ENCODE measurements around the gene WFS1. TPM values are rescaled to one million over a fixed set of nuclear protein-coding genes. Genes with fewer than 3 reads are reported as not detected.

The WFS1 gene
- total and polyA plus RNA-seq, 2 of the 4 experiments (the other 2 are of a cell fraction) = 9.7 to 42.4 TPM

DNA sequence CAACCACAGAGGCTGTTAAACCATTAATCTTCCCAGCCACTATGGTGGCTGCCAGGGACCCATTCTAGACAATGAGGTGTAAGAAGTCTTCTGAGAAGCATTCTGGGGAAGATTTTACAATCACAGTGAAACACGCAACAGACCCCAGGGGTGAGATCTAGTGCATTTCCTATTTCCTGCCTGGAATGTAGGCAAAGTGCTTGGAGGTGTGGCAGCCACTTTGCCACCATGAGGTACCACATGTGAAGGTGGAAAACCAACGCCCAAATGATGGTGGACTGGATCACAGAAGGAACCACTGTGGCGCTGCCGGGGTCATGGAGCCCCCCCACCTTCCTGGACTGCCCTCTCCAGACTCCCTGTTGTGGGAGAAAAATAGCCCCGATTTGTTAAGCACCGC, 61.8 kb downstream of the WFS1 start:
- intact Hi-C loops (cut with micrococcal nuclease) = loop anchor here (5.0 kb wide), 1 partner anchor 751 kb away; no protein-coding TSS in a partner anchor
- no CpG with 5 or more reads among the region's 6 CpGs for WGBS, 2 experiments (ENCODE audit: extremely low coverage in 2 of 2, insufficient read length in 1 of 2)
- POLR2A ChIA-PET (ENCODE audit: unreplicated experiment) = no interaction called here

More for the DNA sequence above, 61.8 kb downstream of the WFS1 start:
- no peaks in the 10 kb centered on the region; the same call in 1 of the 2 replicates for H4K20me1 ChIP-seq (ENCODE audit: insufficient read depth, low read length)
- no peak overlapping the region for H3K14ac ChIP-seq (replicated peaks; ENCODE audit: low read depth, low read length)
- in situ Hi-C loops (cut with MboI; ENCODE audit: low sequenced_read_pairs) (no loop called here), dilution Hi-C loops (cut with HindIII; ENCODE audit: low sequenced_read_pairs, unreplicated experiment) (no loop called here)
- H3K79me1 ChIP-seq (ENCODE audit: low read depth in 1 of 2, low read length in 2 of 2) = no peaks in the 10 kb centered on the region
- no peak overlapping the region for H2AFZ ChIP-seq (replicated peaks; ENCODE audit: low read length, poor library complexity)
- no peak overlapping the region for H3K23ac ChIP-seq (ENCODE audit: low read depth, low read length)
- H3K4ac ChIP-seq (ENCODE audit: low read depth, low read length) = no peak overlapping the region
- TF ChIP-seq CHD1 (IDR thresholded peaks at IDR 0.05; ENCODE audit: low read depth, low read length) (no peak), FOS (IDR thresholded peaks at IDR 0.05; ENCODE audit: low read depth, low read length) (no peak), RAD21 (IDR thresholded peaks at IDR 0.05; ENCODE audit: low read length) (no peak), BHLHE40 (IDR thresholded peaks at IDR 0.05; ENCODE audit: low read depth, low read length) (no peak), SMC3 (IDR thresholded peaks at IDR 0.05; ENCODE audit: low read depth, low read length) (no peak), MAFK (IDR thresholded peaks at IDR 0.05; ENCODE audit: low read depth, low read length) (no peak), RCOR1 (IDR thresholded peaks at IDR 0.05; ENCODE audit: insufficient replicate concordance, low read length) (no peak), CEBPB (IDR thresholded peaks at IDR 0.05; ENCODE audit: low read depth, low read length) (no peak), RFX5 (IDR thresholded peaks at IDR 0.05; ENCODE audit: low read depth, low read length) (no peak)
- TF ChIP-seq, protein P1, sequence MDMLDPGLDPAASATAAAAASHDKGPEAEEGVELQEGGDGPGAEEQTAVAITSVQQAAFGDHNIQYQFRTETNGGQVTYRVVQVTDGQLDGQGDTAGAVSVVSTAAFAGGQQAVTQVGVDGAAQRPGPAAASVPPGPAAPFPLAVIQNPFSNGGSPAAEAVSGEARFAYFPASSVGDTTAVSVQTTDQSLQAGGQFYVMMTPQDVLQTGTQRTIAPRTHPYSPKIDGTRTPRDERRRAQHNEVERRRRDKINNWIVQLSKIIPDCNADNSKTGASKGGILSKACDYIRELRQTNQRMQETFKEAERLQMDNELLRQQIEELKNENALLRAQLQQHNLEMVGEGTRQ (IDR thresholded peaks at IDR 0.05; ENCODE audit: low read depth, low read length) = no peak
- TF ChIP-seq, protein P2, sequence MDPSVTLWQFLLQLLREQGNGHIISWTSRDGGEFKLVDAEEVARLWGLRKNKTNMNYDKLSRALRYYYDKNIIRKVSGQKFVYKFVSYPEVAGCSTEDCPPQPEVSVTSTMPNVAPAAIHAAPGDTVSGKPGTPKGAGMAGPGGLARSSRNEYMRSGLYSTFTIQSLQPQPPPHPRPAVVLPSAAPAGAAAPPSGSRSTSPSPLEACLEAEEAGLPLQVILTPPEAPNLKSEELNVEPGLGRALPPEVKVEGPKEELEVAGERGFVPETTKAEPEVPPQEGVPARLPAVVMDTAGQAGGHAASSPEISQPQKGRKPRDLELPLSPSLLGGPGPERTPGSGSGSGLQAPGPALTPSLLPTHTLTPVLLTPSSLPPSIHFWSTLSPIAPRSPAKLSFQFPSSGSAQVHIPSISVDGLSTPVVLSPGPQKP (IDR thresholded peaks at IDR 0.05; ENCODE audit: borderline replicate concordance, low read depth, low read length) = no peak
- TF ChIP-seq, protein P3, sequence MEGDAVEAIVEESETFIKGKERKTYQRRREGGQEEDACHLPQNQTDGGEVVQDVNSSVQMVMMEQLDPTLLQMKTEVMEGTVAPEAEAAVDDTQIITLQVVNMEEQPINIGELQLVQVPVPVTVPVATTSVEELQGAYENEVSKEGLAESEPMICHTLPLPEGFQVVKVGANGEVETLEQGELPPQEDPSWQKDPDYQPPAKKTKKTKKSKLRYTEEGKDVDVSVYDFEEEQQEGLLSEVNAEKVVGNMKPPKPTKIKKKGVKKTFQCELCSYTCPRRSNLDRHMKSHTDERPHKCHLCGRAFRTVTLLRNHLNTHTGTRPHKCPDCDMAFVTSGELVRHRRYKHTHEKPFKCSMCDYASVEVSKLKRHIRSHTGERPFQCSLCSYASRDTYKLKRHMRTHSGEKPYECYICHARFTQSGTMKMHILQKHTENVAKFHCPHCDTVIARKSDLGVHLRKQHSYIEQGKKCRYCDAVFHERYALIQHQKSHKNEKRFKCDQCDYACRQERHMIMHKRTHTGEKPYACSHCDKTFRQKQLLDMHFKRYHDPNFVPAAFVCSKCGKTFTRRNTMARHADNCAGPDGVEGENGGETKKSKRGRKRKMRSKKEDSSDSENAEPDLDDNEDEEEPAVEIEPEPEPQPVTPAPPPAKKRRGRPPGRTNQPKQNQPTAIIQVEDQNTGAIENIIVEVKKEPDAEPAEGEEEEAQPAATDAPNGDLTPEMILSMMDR (conservative IDR thresholded peaks at IDR 0.05; ENCODE audit: low read depth, low read length) = no peak
- peaks cover 16% of the 10 kb centered on the region for H3K27me3 ChIP-seq (ENCODE audit: control insufficient read depth, insufficient read depth, low read length)
- H3K4me3 ChIP-seq (ENCODE audit: insufficient read depth, low read depth, low read length) = no peak overlapping the region
- DNase-seq (no peak), ATAC-seq (ENCODE audit: low read depth) (no peak)
- no peak overlapping the region for H3K18ac ChIP-seq (ENCODE audit: low read depth, low read length)
- H2AK5ac ChIP-seq (ENCODE audit: low read depth, low read length) = no peak overlapping the region
- no peak overlapping the region for H3K27ac ChIP-seq (ENCODE audit: insufficient read depth, low read length)
- H3K9me3 ChIP-seq (ENCODE audit: control insufficient read depth, insufficient read depth, low read length) = peaks cover 3% of the 10 kb centered on the region; the same call in 1 of the 2 replicates
- no peak overlapping the region for H2BK20ac ChIP-seq (ENCODE audit: low read depth, low read length)
- H2BK5ac ChIP-seq (ENCODE audit: low read depth, low read length, poor library complexity, severe bottlenecking) = no peak overlapping the region
- H4K8ac ChIP-seq (ENCODE audit: low read depth in 2 of 2, low read length in 2 of 2) = no peak overlapping the region
- no TSS peak for BruUV-seq (replicated peaks)
- H3K56ac ChIP-seq (ENCODE audit: extremely low read depth, insufficient read depth, low read length) = no peak overlapping the region
- H3K9me1 ChIP-seq (ENCODE audit: insufficient read depth, low read length) = no peaks in the 10 kb centered on the region
- no peak overlapping the region for H3K9ac ChIP-seq (ENCODE audit: low read depth, low read length)
- no peaks in the 10 kb centered on the region for H3K36me3 ChIP-seq (ENCODE audit: control insufficient read depth, insufficient read depth, low read length)
- no peak overlapping the region for H2BK120ac ChIP-seq (ENCODE audit: low read depth, low read length)
- H3K4me2 ChIP-seq (ENCODE audit: low read depth, low read length) = no peak overlapping the region
- CTCF ChIA-PET = interaction anchor here (0.7 to 4.2 kb wide), 11 partner anchors 9 to 553 kb away, joined by 3 to 43 read pairs (median 4); no protein-coding TSS in a partner anchor
- no peaks in the 10 kb centered on the region for H3K4me1 ChIP-seq (ENCODE audit: control insufficient read depth, insufficient read depth, low read length)
- no peak overlapping the region for H4K5ac ChIP-seq (ENCODE audit: low read depth, low read length)
- H4K91ac ChIP-seq (ENCODE audit: insufficient read depth, low read depth, low read length) = no peak overlapping the region
- no peak overlapping the region for H2AK9ac ChIP-seq (replicated peaks; ENCODE audit: low read depth, low read length, poor library complexity)
- H2BK15ac ChIP-seq (ENCODE audit: low read depth, low read length) = no peak overlapping the region

Data from IMR-90 (cell line).